HEK293T (cell line): ENCODE results near the gene TRPC1.

ENCODE experiments used
- CTCF ChIA-PET: fragments of 350-600 bp; formaldehyde crosslinking; extraction: SDS; loops from one replicate; lab custom pipeline; 2021; ENCODE audit warnings: antibody characterized with exemption, inconsistent platforms; lab: Yijun Ruan, JAX
- POLR2A ChIA-PET: fragments of 350-600 bp; formaldehyde crosslinking; extraction: SDS; loops from one replicate; lab custom pipeline; 2020; ENCODE audit warnings: antibody characterized with exemption, inconsistent platforms; lab: Yijun Ruan, JAX
- DNase-seq: peaks from one replicate; pipeline ENCODE4 v3.0.0; 2012; ENCODE audit warnings: mixed read lengths; ENCODE audit errors: extremely low spot score
- ARNT ChIP-seq: fragments of 450-650 bp; IDR thresholded peaks from 2 replicates; pipeline ENCODE4 v1.6.1; 2017; ENCODE audit warnings: mild to moderate bottlenecking
- BHLHE40 ChIP-seq: fragments of 450-650 bp; IDR thresholded peaks from 2 replicates; pipeline ENCODE4 v1.6.1; 2016; ENCODE audit warnings: mild to moderate bottlenecking, moderate library complexity, borderline replicate concordance
- CTBP1 ChIP-seq: fragments of 450-650 bp; IDR thresholded peaks from 2 replicates; pipeline ENCODE4 v1.6.1; 2016; ENCODE audit warnings: borderline replicate concordance
- ELF4 ChIP-seq: fragments of 450-650 bp; IDR thresholded peaks from 2 replicates; pipeline ENCODE4 v1.6.1; 2017; ENCODE audit warnings: antibody characterized with exemption
- FOXA1 ChIP-seq: fragments of 450-650 bp; IDR thresholded peaks from 2 replicates; pipeline ENCODE4 v1.6.1; 2016; ENCODE audit warnings: mild to moderate bottlenecking
- FOXK2 ChIP-seq: fragments of 450-650 bp; IDR thresholded peaks from 2 replicates; pipeline ENCODE4 v1.6.1; 2016; ENCODE audit warnings: mild to moderate bottlenecking
- FOXM1 ChIP-seq: fragments of 450-650 bp; IDR thresholded peaks from 2 replicates; pipeline ENCODE4 v1.6.1; 2017; ENCODE audit warnings: mild to moderate bottlenecking, borderline replicate concordance
- HDGF ChIP-seq: fragments of 450-650 bp; IDR thresholded peaks from 2 replicates; pipeline ENCODE4 v1.6.1; 2017; ENCODE audit warnings: antibody characterized with exemption, borderline replicate concordance
- L3MBTL2 ChIP-seq: fragments of 450-650 bp; conservative IDR thresholded peaks from 2 replicates; pipeline ENCODE4 v1.6.1; 2016; ENCODE audit warnings: mild to moderate bottlenecking
- LEF1 ChIP-seq: fragments of 450-650 bp; IDR thresholded peaks from 2 replicates; pipeline ENCODE4 v1.6.1; 2017; ENCODE audit warnings: mild to moderate bottlenecking, borderline replicate concordance
- NFRKB ChIP-seq: fragments of 450-650 bp; IDR thresholded peaks from 2 replicates; pipeline ENCODE4 v1.6.1; 2016; ENCODE audit warnings: mild to moderate bottlenecking, moderate library complexity
- PKNOX1 ChIP-seq: fragments of 450-650 bp; IDR thresholded peaks from 2 replicates; pipeline ENCODE4 v1.6.1; 2016
- SP1 ChIP-seq: fragments of 450-650 bp; IDR thresholded peaks from 2 replicates; pipeline ENCODE4 v1.6.1; 2017
- SUZ12 ChIP-seq: fragments of 450-650 bp; IDR thresholded peaks from 2 replicates; pipeline ENCODE4 v1.6.1; 2016; ENCODE audit warnings: mild to moderate bottlenecking
- TARDBP ChIP-seq: fragments of 450-650 bp; IDR thresholded peaks from 2 replicates; pipeline ENCODE4 v1.6.1; 2016
- ZNF384 ChIP-seq: fragments of 450-650 bp; IDR thresholded peaks from 2 replicates; pipeline ENCODE4 v1.6.1; 2016

Gene TRPC1

GRCh38 chr3:142787719-142788118 lies 63.9 kb downstream of the TRPC1 start:
- DNase-seq, result no peak
- TF ChIP-seq HDGF, result no peak
- no peak for TF ChIP-seq FOXA1
- POLR2A ChIA-PET, result no interaction called here
- CTCF ChIA-PET, result no interaction called here

- no peak for DNase-seq
- TF ChIP-seq NFRKB (no peak), L3MBTL2 (no peak), SUZ12 (no peak), PKNOX1 (no peak), FOXM1 (no peak), FOXK2 (no peak), ARNT (no peak), TARDBP (no peak), ELF4 (no peak), CTBP1 (no peak), HDGF (no peak), SP1 (no peak), BHLHE40 (no peak), ZNF384 (no peak)
- ChIA-PET CTCF (no interaction called here), POLR2A (no interaction called here)
Measured at GRCh38 chr3:142794508-142794907, 70.7 kb downstream of the TRPC1 start.

GRCh38 chr3:142795332-142795731 lies 71.5 kb downstream of the TRPC1 start:
- ChIA-PET CTCF (no interaction called here), POLR2A (no interaction called here)
- no peak for DNase-seq
- TF ChIP-seq ZNF384 (no peak), L3MBTL2 (no peak), BHLHE40 (no peak), SUZ12 (no peak), FOXA1 (no peak), FOXK2 (no peak), HDGF (no peak), NFRKB (no peak), FOXM1 (no peak), SP1 (no peak), ELF4 (no peak), CTBP1 (no peak), TARDBP (no peak), ARNT (no peak)

- no peak for DNase-seq
- CTCF ChIA-PET, result no interaction called here
- POLR2A ChIA-PET, result no interaction called here
- TF ChIP-seq NFRKB, result no peak
- TF ChIP-seq CTBP1, result no peak
- TF ChIP-seq TARDBP, result no peak
- TF ChIP-seq BHLHE40, result no peak
- TF ChIP-seq PKNOX1, result no peak
- no peak for TF ChIP-seq SUZ12
- TF ChIP-seq FOXA1, result no peak
- no peak for TF ChIP-seq ELF4
- no peak for TF ChIP-seq ARNT
- TF ChIP-seq ZNF384, result no peak
- TF ChIP-seq SP1, result no peak
- no peak for TF ChIP-seq FOXK2
Measured at GRCh38 chr3:142796823-142797222, 73.0 kb downstream of the TRPC1 start.

- TF ChIP-seq TARDBP (no peak), ELF4 (no peak), PKNOX1 (no peak), FOXK2 (no peak), L3MBTL2 (no peak), FOXM1 (no peak), ARNT (no peak), CTBP1 (no peak), ZNF384 (no peak), BHLHE40 (no peak), LEF1 (no peak), NFRKB (no peak), HDGF (no peak), SP1 (no peak), FOXA1 (no peak), SUZ12 (no peak)
- ChIA-PET CTCF (no interaction called here), POLR2A (no interaction called here)
- DNase-seq, result no peak
Measured at GRCh38 chr3:142801746-142802145, 77.9 kb downstream of the TRPC1 start.

GRCh38 chr3:142802891-142803290 lies 79.1 kb downstream of the TRPC1 start:
- POLR2A ChIA-PET, result no interaction called here
- TF ChIP-seq LEF1 (no peak), TARDBP (no peak), FOXK2 (no peak), SP1 (no peak), NFRKB (no peak), ELF4 (no peak), FOXM1 (no peak)
- CTCF ChIA-PET, result no interaction called here
- DNase-seq, result no peak
